Activated CD8-positive, alpha-beta T cell treated with anti-CD3 and anti-CD28 coated beads for 36 hours (primary cell): Measurements from ENCODE around the gene NXNL1. TPM values are rescaled to one million over a fixed set of nuclear protein-coding genes. Genes with fewer than 3 reads are reported as not detected.

Experiments
- ATAC-seq: fragments of 200-7000 bp; cut with Tn5 transposase; one replicate; pipeline ENCODE4 v1.10.0; 2021; ENCODE audit warnings: mild to moderate bottlenecking, moderate library complexity
- CTCF ChIA-PET: fragments of 350-600 bp; sonication (Branson Sonifier 250); formaldehyde crosslinking; loops from one replicate; lab custom pipeline; 2021; ENCODE audit warnings: antibody characterized with exemption; lab: Charles Lee
- POLR2A ChIA-PET: fragments of 350-600 bp; sonication (Branson Sonifier 250); formaldehyde crosslinking; loops from one replicate; lab custom pipeline; 2021; ENCODE audit warnings: antibody characterized with exemption; lab: Charles Lee
- DNase-seq: peaks from one replicate; pipeline ENCODE4 v3.0.0-alpha.2; 2020
- H3K27ac Mint-ChIP-seq: one replicate; pipeline ENCODE4 v1.8.0; 2021; ENCODE audit warnings: mild to moderate bottlenecking, mixed read lengths
- H3K27me3 Mint-ChIP-seq: one replicate; pipeline ENCODE4 v1.8.0; 2021; ENCODE audit warnings: mixed read lengths
- H3K36me3 Mint-ChIP-seq: one replicate; pipeline ENCODE4 v1.8.0; 2021; ENCODE audit warnings: low read depth, mixed read lengths
- H3K4me1 Mint-ChIP-seq: one replicate; pipeline ENCODE4 v1.8.0; 2021; ENCODE audit warnings: low read depth, mixed read lengths
- H3K4me3 Mint-ChIP-seq: one replicate; pipeline ENCODE4 v1.8.0; 2021; ENCODE audit warnings: mild to moderate bottlenecking, moderate library complexity, mixed read lengths
- H3K9me3 Mint-ChIP-seq: one replicate; pipeline ENCODE4 v1.8.0; 2021; ENCODE audit warnings: mixed read lengths
- intact Hi-C: fragments of 100-400 bp; cut with micrococcal nuclease; formaldehyde crosslinking; loops from one replicate; pipeline ENCODE4 v1.10.0; 2022
- total RNA-seq, 2 experiments: library from RNA; stranded (reverse); gene quantifications; one replicate each; pipeline ENCODE4 v1.2.3, GENCODE V29; 2021
- TF ChIP-seq, protein P1 (sequence below): fragments of 200-600 bp; IDR thresholded peaks from one replicate; pipeline ENCODE4 v1.8.0; 2022; ENCODE audit warnings: antibody characterized with exemption, mild to moderate bottlenecking

The NXNL1 gene
- total RNA-seq, 2 experiments from 2014 or later = not detected

DNA sequence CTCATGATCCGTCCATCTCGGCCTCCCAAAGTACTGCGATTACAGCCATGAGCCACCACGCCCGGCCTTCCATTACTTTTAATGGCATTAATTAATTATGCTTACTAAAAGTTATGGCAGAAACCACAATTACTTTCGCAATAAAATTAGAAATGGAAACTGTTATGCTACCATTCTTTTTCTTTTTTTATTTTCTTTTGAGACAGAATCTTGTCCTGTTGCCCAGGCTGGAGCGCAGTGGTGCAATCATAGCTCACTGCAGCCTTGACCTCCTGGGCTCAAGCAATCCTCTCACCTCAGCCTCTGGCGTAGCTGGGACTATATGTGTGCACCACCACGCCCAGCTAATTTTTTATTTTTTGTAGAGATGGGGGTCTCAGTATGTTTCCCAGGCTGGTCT lies 50.7 kb downstream of the NXNL1 start:
- intact Hi-C loops = loop anchor here (10.0 kb wide), 1 partner anchor 45 kb away; no protein-coding TSS in a partner anchor
- no peak overlapping the region for H3K27ac Mint-ChIP-seq
- ChIA-PET CTCF (interaction anchor here (1.6 kb wide), 1 partner anchor 10 kb away, joined by 4 read pairs; the partner anchor contains the start of gene MVB12A), POLR2A (no interaction called here)
- no peak overlapping the region for H3K4me3 Mint-ChIP-seq
- no peaks in the 10 kb centered on the region for H3K27me3 Mint-ChIP-seq
- TF ChIP-seq, protein P1, sequence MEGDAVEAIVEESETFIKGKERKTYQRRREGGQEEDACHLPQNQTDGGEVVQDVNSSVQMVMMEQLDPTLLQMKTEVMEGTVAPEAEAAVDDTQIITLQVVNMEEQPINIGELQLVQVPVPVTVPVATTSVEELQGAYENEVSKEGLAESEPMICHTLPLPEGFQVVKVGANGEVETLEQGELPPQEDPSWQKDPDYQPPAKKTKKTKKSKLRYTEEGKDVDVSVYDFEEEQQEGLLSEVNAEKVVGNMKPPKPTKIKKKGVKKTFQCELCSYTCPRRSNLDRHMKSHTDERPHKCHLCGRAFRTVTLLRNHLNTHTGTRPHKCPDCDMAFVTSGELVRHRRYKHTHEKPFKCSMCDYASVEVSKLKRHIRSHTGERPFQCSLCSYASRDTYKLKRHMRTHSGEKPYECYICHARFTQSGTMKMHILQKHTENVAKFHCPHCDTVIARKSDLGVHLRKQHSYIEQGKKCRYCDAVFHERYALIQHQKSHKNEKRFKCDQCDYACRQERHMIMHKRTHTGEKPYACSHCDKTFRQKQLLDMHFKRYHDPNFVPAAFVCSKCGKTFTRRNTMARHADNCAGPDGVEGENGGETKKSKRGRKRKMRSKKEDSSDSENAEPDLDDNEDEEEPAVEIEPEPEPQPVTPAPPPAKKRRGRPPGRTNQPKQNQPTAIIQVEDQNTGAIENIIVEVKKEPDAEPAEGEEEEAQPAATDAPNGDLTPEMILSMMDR = no peak
- ATAC-seq (no peak), DNase-seq (no peak)
- peaks cover 21% of the 10 kb centered on the region for H3K4me1 Mint-ChIP-seq
- no peaks in the 10 kb centered on the region for H3K9me3 Mint-ChIP-seq
- peaks cover 18% of the 10 kb centered on the region for H3K36me3 Mint-ChIP-seq

DNA sequence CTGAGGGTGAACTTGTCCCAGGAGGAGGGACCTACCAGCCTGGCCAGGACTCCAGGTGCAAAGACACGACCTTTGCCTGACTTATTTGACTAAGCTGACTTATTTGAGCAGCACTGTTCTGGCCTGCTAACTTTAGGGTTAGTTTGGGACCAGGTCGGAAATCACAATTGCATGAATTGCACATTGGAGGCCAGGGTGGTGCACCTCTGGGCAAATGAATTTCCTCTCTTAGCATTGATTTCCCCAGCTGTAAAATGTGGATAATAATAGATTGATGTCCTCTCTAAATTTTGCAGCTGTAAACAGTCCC lies 53.9 kb downstream of the NXNL1 start:
- peak; percentile 15 for DNase-seq
- peaks cover 33% of the 10 kb centered on the region for H3K36me3 Mint-ChIP-seq
- peaks cover 27% of the 10 kb centered on the region for H3K4me1 Mint-ChIP-seq
- no peaks in the 10 kb centered on the region for H3K9me3 Mint-ChIP-seq
- no peaks in the 10 kb centered on the region for H3K27me3 Mint-ChIP-seq
- ATAC-seq = no peak
- H3K4me3 Mint-ChIP-seq = peak overlapping the region; percentile 95
- ChIA-PET CTCF (interaction anchor here (1.1 to 1.8 kb wide), 5 partner anchors 13 to 34 kb away, joined by 3 to 6 read pairs (median 4); partner anchors contain the start of gene MVB12A), POLR2A (interaction anchor here (0.8 to 2.5 kb wide), 9 partner anchors 10 to 526 kb away, joined by 3 to 22 read pairs (median 4); partner anchors contain the start of genes ANO8, CCDC124 and MVB12A)
- intact Hi-C loops = loop anchor here (10.0 kb wide), 1 partner anchor 48 kb away; no protein-coding TSS in a partner anchor
- H3K27ac Mint-ChIP-seq = peak overlapping the region; percentile 97
- TF ChIP-seq, protein P1 = no peak

DNA sequence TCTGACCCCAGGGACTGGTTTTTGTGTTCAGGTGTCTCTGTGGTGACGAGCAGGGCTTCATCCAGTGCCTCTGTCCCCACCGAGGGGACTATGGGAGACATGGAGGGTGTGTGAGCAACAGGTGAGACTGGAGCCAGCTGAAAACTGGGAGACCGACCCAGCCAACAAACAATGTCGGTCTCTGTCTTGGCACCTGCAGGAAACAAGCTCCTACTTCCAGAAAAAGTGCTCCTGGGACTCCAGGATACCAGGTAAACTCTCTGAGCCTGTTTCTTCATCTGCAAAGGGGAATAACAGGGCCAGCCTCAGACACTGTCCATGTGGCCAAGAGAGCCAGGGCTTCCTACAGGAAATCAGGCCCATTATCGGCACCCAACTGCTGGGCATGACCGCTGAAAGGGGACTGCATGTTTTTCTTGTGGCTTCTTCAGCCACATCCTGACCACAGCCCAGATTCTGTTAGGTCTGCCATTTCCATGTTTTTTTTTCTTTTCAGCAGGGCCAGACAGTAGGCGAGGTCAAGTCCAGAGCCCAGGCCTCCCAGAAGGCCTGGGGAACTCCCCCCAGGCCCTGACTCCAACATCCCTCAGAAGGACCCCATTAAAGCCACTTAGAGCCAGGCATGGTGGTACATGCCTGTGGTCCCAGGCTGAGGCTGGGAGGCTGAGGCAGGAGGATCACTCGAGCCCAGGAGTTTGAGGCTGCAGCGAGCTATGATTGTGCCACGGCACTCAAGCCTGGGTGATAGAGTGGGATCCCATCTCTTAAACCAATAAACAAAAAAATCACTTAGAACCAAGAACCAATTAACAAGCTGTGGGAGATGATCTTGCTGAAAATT lies 54.5 kb downstream of the NXNL1 start:
- ATAC-seq (peak; percentile 0), DNase-seq (peak; percentile 61)
- H3K4me3 Mint-ChIP-seq = peak overlapping the region; percentile 95
- H3K9me3 Mint-ChIP-seq = no peaks in the 10 kb centered on the region
- H3K27me3 Mint-ChIP-seq = no peaks in the 10 kb centered on the region
- H3K27ac Mint-ChIP-seq = peak overlapping the region; percentile 97
- ChIA-PET CTCF (interaction anchor here (0.6 to 1.8 kb wide), 11 partner anchors 13 to 139 kb away, joined by 3 to 8 read pairs (median 4); partner anchors contain the start of genes BABAM1, DDA1 and MVB12A), POLR2A (interaction anchor here (0.8 to 2.5 kb wide), 21 partner anchors 10 to 526 kb away, joined by 3 to 22 read pairs (median 4); partner anchors contain the start of genes ANO8, CCDC124, CCDC194 and MVB12A)
- TF ChIP-seq, protein P1 = no peak
- peaks cover 29% of the 10 kb centered on the region for H3K4me1 Mint-ChIP-seq
- intact Hi-C loops = loop anchor here (10.0 kb wide), 1 partner anchor 49 kb away; no protein-coding TSS in a partner anchor
- H3K36me3 Mint-ChIP-seq = peaks cover 36% of the 10 kb centered on the region

Other genes with a start within 250 kb of the NXNL1 start
- gene USE1, start 245.6 kb downstream of the NXNL1 start, total RNA-seq = 10 to 100 TPM; 26.5 to 27.1 TPM
- gene OCEL1, start 234.7 kb downstream of the NXNL1 start, total RNA-seq = 10 to 100 TPM; 20.1 TPM
- 1 to 10 TPM; 7.0 TPM for gene NR2F6, start 215.0 kb downstream of the NXNL1 start, total RNA-seq
- gene USHBP1, start 196.2 kb downstream of the NXNL1 start, total RNA-seq = under 1 TPM in 1 of 2 experiments, not detected in 1; 0.29 TPM
- 100 to 1,000 TPM; 105 to 106 TPM for gene BABAM1, start 193.5 kb downstream of the NXNL1 start, total RNA-seq
- gene ANKLE1, start 179.0 kb downstream of the NXNL1 start, total RNA-seq = 10 to 100 TPM; 15.9 to 18.4 TPM
- 1 to 10 TPM; 5.0 to 6.0 TPM for gene ABHD8, start 157.5 kb downstream of the NXNL1 start, total RNA-seq
- gene MRPL34, start 155.1 kb downstream of the NXNL1 start, total RNA-seq = 100 to 1,000 TPM; 101 to 107 TPM
- 10 to 100 TPM; 25.4 to 33.2 TPM for gene DDA1, start 151.4 kb downstream of the NXNL1 start, total RNA-seq
- gene ANO8, start 126.1 kb downstream of the NXNL1 start, total RNA-seq = 1 to 10 TPM; 5.4 TPM
- 10 to 100 TPM; 43.8 to 45.4 TPM for gene GTPBP3, start 123.4 kb downstream of the NXNL1 start, total RNA-seq
- not detected for gene PLVAP, start 83.6 kb downstream of the NXNL1 start, total RNA-seq
- gene CCDC194, start 66.7 kb downstream of the NXNL1 start, total RNA-seq = 1 to 10 TPM in 1 of 2 experiments, under 1 TPM in 1; 0.78 to 1.3 TPM
- 10 to 100 TPM; 89.7 to 98.4 TPM for gene BST2, start 55.3 kb downstream of the NXNL1 start, total RNA-seq
- gene MVB12A, start 40.9 kb downstream of the NXNL1 start, total RNA-seq = 10 to 100 TPM; 28.1 to 31.8 TPM
- not detected for gene TMEM221, start 12.3 kb downstream of the NXNL1 start, total RNA-seq
- 1 to 10 TPM; 3.5 to 3.6 TPM for gene SLC27A1, start 9.6 kb upstream of the NXNL1 start, total RNA-seq
- gene PGLS, start 50.7 kb upstream of the NXNL1 start, total RNA-seq = 10 to 100 TPM; 58.0 to 58.9 TPM
- 10 to 100 TPM; 62.1 to 64.2 TPM for gene COLGALT1, start 94.7 kb upstream of the NXNL1 start, total RNA-seq
- not detected for gene UNC13A, start 227.4 kb upstream of the NXNL1 start, total RNA-seq